Tibial nerve (tissue), 4 donors: ENCODE results near the gene CUTA. TPM values are rescaled to one million over a fixed set of nuclear protein-coding genes. Genes with fewer than 3 reads are reported as not detected.

Experiments
- DNase-seq, 2 donors: peaks; one replicate each; pipeline ENCODE4 v3.0.0-alpha.2; 2019; ENCODE audit warnings: low spot score in 2 of 2
- H3K27ac ChIP-seq, 4 donors: fragments of 200-600 bp; sonication (generic) in 3 of 4; one replicate each; pipeline ENCODE4 v1.5.1; 2017 to 2019; ENCODE audit warnings: mild to moderate bottlenecking in 1 of 4
- H3K27me3 ChIP-seq, 2 donors: fragments of 200-600 bp; sonication (generic) in 1 of 2; one replicate each; pipeline versions ENCODE4 v1.5.1 to v1.6.0; 2017 to 2019
- H3K36me3 ChIP-seq, 3 donors: fragments of 200-600 bp; sonication (generic); one replicate each; pipeline ENCODE4 v1.5.1; 2018 to 2019
- H3K4me1 ChIP-seq, 4 donors: fragments of 200-600 bp; sonication (generic) in 3 of 4; one replicate each; pipeline ENCODE4 v1.5.1; 2017 to 2019
- H3K4me3 ChIP-seq, 4 donors: fragments of 200-600 bp; sonication (generic) in 3 of 4; one replicate each; pipeline ENCODE4 v1.5.1; 2017 to 2019; ENCODE audit warnings: mild to moderate bottlenecking in 1 of 4, moderate library complexity in 1 of 4
- H3K9me3 ChIP-seq, 4 donors: fragments of 200-600 bp; sonication (generic) in 3 of 4; one replicate each; pipeline ENCODE4 v1.5.1; 2017 to 2019
- EP300 ChIP-seq, 2 donors: sonication (generic); formaldehyde crosslinking; IDR thresholded peaks; one replicate each; pipeline ENCODE4 v1.6.1; 2017; ENCODE audit warnings: antibody characterized with exemption in 2 of 2, mild to moderate bottlenecking in 1 of 2
- POLR2A ChIP-seq, 2 donors: fragments of 450-650 bp; IDR thresholded peaks; one replicate each; pipeline ENCODE4 v1.6.1; 2017; ENCODE audit warnings: antibody characterized with exemption in 2 of 2, mild to moderate bottlenecking in 2 of 2, moderate library complexity in 2 of 2
- WGBS, 2 donors: methylation state at CpG; one replicate each; pipeline ENCODE4 v1.1.5; 2018; 5-methylcytosine and 5-hydroxymethylcytosine counted together
- total RNA-seq, 4 donors: library from RNA; depleted of rRNA; stranded (reverse); fragments of >200 nt; gene quantifications; one replicate each; pipeline ENCODE4 v1.1.0, GENCODE V29; 2016
- TF ChIP-seq, protein P1 (sequence below), 5 experiments: fragments of 200-600 bp in 3 of 5; fragments of 450-650 bp in 2 of 5; sonication (generic) in 3 of 5; IDR thresholded peaks; one replicate each; pipeline ENCODE4 v1.5.1; 2016 to 2019; ENCODE audit warnings: antibody characterized with exemption in 5 of 5, mild to moderate bottlenecking in 3 of 5, moderate library complexity in 2 of 5

Gene CUTA
- total RNA-seq, 4 donors from 2014 or later = 110 to 161 (median 154) TPM

DNA sequence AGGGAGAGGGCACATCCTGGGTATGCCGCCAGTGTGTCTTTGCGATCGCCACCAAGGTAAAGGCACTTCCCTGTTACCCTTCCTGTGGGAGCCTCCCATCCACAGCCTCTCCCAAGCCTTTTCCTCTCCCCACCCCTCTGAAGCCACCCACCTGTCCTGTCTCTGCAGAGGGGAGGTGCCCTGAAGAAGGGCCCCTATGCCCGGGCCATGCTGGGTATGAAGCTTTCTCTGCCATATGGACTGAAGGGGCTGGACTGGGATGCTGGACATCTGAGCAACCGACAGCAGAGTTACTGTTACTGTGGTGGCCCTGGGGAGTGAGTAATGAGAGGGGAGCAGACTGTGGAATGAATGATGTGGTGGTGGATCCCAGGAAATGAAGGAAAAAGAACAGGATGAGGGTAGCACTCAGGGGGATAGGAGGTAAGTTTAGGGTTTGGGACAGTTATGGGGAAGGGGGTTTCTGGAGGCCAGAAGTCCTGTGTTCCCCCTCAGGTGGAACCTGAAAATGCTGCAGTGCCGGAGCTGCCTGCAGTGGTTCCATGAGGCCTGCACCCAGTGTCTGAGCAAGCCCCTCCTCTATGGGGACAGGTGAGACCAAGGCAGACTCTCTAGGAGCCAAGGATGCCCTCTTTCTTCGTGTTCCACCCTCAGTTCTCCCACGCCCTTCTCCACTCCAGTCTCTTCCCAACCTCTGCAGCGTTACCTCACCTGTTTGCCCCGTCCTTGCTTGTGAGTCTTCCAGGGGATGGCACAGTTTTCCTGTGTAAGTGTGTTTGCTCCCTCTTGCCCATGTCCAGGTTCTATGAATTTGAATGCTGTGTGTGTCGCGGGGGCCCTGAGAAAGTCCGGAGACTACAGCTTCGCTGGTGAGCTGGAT, 4.4 kb downstream of the CUTA start:
- TF ChIP-seq POLR2A (IDR thresholded peaks at IDR 0.05) (no peak), EP300 (IDR thresholded peaks at IDR 0.05) (no peak)
- TF ChIP-seq, protein P1, sequence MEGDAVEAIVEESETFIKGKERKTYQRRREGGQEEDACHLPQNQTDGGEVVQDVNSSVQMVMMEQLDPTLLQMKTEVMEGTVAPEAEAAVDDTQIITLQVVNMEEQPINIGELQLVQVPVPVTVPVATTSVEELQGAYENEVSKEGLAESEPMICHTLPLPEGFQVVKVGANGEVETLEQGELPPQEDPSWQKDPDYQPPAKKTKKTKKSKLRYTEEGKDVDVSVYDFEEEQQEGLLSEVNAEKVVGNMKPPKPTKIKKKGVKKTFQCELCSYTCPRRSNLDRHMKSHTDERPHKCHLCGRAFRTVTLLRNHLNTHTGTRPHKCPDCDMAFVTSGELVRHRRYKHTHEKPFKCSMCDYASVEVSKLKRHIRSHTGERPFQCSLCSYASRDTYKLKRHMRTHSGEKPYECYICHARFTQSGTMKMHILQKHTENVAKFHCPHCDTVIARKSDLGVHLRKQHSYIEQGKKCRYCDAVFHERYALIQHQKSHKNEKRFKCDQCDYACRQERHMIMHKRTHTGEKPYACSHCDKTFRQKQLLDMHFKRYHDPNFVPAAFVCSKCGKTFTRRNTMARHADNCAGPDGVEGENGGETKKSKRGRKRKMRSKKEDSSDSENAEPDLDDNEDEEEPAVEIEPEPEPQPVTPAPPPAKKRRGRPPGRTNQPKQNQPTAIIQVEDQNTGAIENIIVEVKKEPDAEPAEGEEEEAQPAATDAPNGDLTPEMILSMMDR (IDR thresholded peaks at IDR 0.05) = no peak
- H3K27ac ChIP-seq = peak overlapping the region in 1 of 4 donors; percentile 100
- no peak overlapping the region for H3K4me3 ChIP-seq
- no peaks in the 10 kb centered on the region for H3K9me3 ChIP-seq
- WGBS, 2 donors = 81 to 87% methylated on average over 14 of the region's 14 CpGs
- H3K27me3 ChIP-seq = no peaks in the 10 kb centered on the region
- peaks cover 0 to 44% (median 16%) of the 10 kb centered on the region in 3 donors for H3K36me3 ChIP-seq
- no peak for DNase-seq
- H3K4me1 ChIP-seq = peaks cover 0 to 69% (median 26%) of the 10 kb centered on the region in 4 donors

DNA sequence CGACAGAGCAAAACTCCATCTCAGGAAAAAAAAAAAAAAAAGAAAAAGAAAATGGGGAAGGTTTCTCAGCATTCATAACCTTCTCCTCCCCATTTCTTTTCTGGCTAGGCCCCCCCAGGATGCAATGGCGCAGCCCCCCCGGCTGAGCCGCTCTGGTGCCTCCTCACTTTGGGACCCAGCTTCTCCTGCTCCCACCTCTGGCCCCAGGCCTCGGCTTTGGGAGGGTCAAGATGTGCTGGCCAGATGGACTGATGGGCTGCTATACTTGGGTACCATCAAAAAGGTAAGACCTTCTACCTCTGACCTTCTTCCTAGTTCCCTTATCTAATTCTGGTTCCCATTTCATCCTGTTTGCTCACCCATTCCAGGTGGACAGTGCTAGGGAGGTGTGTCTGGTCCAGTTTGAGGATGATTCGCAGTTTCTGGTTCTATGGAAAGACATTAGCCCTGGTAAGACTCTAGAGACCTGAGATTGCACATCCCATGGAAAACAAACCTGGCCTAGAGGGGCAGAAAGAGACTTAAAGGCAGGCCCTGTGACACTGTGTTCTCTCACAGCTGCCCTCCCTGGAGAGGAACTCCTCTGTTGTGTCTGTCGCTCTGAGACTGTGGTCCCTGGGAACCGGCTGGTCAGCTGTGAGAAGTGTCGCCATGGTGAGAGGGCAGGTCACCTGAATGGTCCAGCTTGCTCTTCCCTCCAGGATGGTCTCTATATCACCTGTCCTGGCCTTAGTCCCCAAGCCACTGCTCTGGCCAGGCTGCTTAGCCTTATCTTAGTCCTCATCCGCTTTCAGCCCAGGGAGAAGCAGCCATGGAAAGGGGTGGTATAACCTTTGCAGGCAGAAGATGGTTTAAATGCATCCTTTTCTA, 5.5 kb downstream of the CUTA start:
- H3K4me1 ChIP-seq = peaks cover 0 to 66% (median 24%) of the 10 kb centered on the region in 4 donors
- H3K27me3 ChIP-seq = no peaks in the 10 kb centered on the region
- no peak for DNase-seq
- H3K36me3 ChIP-seq = peaks cover 0 to 44% (median 16%) of the 10 kb centered on the region in 3 donors
- H3K4me3 ChIP-seq = peak overlapping the region; percentile 69 to 100 (median 100)
- TF ChIP-seq POLR2A (IDR thresholded peaks at IDR 0.05) (no peak), EP300 (IDR thresholded peaks at IDR 0.05) (no peak)
- TF ChIP-seq, protein P1 (IDR thresholded peaks at IDR 0.05) = no peak
- no peaks in the 10 kb centered on the region for H3K9me3 ChIP-seq
- 83 to 88% methylated on average over 10 of the region's 10 CpGs for WGBS, 2 donors
- H3K27ac ChIP-seq = peak overlapping the region; percentile 94 to 100 (median 100)

DNA sequence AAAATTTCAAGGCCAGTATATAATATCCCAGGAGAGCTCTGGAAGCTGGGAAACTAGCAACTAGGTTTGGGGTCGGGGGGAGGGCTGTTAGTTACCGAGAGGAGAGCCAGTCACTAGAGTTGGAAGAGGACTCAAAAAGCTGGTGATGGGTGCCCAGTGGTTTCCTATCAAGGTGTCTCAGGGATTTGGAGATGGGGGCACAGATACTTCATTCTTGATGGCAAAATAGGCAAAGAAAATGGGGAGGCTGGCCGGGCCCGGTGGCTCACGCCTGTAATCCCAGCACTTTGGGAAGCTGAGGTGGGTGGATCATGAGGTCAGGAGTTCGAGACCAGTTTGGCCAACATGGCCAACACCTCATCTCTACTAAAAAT, 6.3 kb downstream of the CUTA start:
- H3K4me3 ChIP-seq = peak overlapping the region; percentile 69 to 100 (median 100)
- TF ChIP-seq POLR2A (IDR thresholded peaks at IDR 0.05) = no peak
- TF ChIP-seq EP300 (IDR thresholded peaks at IDR 0.05) = no peak
- TF ChIP-seq, protein P1 (IDR thresholded peaks at IDR 0.05) = no peak
- H3K27me3 ChIP-seq = no peaks in the 10 kb centered on the region
- H3K36me3 ChIP-seq = peaks cover 0 to 44% (median 16%) of the 10 kb centered on the region in 3 donors
- no peak for DNase-seq
- 37% methylated on average over 6 of the region's 6 CpGs for WGBS, 2 donors
- H3K27ac ChIP-seq = peak overlapping the region; percentile 94 to 100 (median 100)
- no peaks in the 10 kb centered on the region for H3K9me3 ChIP-seq
- peaks cover 0 to 58% (median 18%) of the 10 kb centered on the region in 4 donors for H3K4me1 ChIP-seq

DNA sequence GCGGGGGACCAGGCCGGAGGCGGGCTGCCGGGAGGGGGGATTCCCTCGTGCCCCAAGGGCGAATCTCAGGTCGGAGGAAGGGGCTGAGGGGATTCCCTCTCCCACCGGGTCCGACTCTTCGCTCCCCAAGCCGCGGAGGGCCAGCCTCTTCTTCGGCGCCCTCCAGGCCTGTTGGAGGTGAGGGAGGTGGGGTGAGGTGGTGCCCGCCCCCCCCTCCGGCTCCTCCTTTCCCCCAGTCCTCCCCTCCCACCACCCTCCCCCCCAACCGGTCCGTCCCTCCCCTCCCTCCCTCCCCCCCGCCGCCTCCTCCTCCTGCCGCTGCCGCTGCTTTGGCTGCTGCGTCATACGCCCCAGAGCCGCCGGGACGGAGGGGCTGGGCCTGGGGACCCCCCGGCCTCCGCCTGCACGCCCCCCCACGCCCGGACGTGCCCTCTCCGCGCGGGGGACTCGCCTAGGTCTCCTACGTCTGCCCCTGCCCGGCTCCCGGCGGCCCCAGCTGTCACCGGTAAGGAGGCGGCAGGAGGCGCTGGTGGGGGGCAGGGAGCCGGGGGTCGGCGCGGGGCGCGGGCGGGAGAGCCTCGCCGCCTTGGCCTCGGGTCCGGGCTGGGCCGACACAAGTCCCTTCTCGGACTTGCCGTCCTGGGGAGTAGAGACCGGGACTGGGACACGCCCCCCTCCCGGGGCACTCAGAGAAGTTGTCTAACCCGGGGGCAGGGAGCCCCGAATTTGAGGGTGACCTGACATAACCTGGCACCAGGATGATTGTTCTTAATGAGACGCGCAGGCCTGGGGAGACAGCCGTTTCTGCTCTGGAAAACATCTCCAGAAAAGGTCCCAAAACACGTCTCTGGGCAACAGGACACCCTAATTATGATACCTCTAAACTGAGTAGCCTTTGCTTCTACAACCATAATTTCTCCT, 6.9 kb downstream of the CUTA start, which contains the start of gene PHF1:
Gene PHF1 (plus strand): TSS at position 304 of the 921 bp plus-strand sequence. CDS start 1,250 bp downstream, outside the sequence.
- no peaks in the 10 kb centered on the region for H3K27me3 ChIP-seq
- H3K4me1 ChIP-seq = peaks cover 0 to 52% (median 12%) of the 10 kb centered on the region in 4 donors
- H3K4me3 ChIP-seq = peak within 1 kb of the TSS; percentile 69 to 100 (median 100)
- peaks cover 0 to 38% (median 16%) of the 10 kb centered on the region in 3 donors for H3K36me3 ChIP-seq
- no peaks in the 10 kb centered on the region for H3K9me3 ChIP-seq
- WGBS, 2 donors = 0 to 1% methylated on average over 20 to 33 of the region's 67 CpGs
- TF ChIP-seq, protein P1 (IDR thresholded peaks at IDR 0.05) = no peak
- TF ChIP-seq POLR2A (IDR thresholded peaks at IDR 0.05) (peak in 1 of 2 donors; percentile 76), EP300 (IDR thresholded peaks at IDR 0.05) (peak in 1 of 2 donors; percentile 81)
- DNase-seq = peak in 1 of 2 donors; percentile 31
- peak within 1 kb of the TSS; percentile 94 to 100 (median 100) for H3K27ac ChIP-seq
